Fibroblast of skin of abdomen (primary cell): ENCODE measurements around the gene POLE.
A peak's percentile ranks its signal among the peaks of the same experiment; 100 is the strongest.

Experiments used
- DNase-seq: peaks from one replicate; pipeline ENCODE4 v3.0.0-alpha.2; 2013

Gene POLE

DNA sequence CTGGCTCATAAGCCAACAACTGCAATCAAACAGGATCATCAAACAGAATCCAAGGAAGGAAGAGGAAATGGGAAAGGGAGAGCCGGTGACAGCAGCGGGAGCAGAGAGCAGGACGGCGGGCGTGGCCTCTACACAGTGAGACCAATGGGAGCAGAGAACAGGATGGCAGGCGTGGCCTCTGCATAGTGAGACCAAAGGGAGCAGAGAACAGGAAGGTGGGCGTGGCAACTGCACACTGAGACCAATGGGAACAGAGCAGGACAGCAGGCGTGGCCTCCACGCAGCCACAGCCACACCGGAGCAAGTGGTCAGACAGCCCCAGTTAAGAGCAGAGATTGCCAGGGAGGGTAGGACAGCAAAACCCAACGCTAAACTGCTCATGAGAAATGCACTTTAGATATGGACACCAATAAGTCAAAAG lies 93.2 kb downstream of the POLE start:
- DNase-seq = peak; percentile 85

DNA sequence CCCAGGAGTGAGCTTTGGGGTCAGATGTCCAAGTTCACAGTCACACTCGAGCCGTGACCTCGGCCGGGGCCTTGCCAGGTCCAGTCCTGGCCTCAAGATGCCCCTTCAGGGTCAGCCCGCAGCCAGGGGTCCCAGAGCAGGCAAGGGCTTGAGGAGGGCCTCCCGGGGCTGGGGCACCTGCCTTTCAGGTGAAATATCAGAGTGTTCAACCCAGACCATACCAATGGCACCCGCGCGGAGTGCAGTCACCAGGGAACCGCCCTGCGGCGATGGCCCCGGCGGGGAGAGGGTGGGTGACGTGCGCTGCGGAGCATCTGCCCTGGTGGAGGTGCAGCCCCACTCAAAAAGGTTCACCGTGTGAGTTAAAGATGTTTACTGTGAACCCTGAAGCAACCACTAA lies 93.6 kb downstream of the POLE start:
- DNase-seq = no peak

DNA sequence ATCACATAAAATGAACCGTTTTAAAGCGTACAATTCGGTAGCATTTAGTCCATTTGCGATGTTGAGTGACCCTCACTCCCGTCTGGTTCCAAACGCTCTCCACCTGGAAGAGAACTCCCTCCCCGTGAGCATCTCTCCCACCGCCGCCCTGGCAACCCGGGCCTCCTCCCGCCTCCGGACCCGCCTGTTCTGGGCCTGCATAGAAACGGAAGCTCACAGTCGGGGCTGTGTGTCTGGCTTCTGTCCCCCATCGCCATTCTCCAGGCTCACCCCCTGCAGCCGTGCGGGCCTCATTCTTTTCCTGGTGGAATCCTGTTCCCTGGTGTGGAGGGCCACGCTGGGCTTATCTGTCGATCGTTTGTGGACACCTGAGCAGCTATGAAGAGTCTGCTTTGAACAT lies 94.1 kb downstream of the POLE start:
- DNase-seq = no peak

DNA sequence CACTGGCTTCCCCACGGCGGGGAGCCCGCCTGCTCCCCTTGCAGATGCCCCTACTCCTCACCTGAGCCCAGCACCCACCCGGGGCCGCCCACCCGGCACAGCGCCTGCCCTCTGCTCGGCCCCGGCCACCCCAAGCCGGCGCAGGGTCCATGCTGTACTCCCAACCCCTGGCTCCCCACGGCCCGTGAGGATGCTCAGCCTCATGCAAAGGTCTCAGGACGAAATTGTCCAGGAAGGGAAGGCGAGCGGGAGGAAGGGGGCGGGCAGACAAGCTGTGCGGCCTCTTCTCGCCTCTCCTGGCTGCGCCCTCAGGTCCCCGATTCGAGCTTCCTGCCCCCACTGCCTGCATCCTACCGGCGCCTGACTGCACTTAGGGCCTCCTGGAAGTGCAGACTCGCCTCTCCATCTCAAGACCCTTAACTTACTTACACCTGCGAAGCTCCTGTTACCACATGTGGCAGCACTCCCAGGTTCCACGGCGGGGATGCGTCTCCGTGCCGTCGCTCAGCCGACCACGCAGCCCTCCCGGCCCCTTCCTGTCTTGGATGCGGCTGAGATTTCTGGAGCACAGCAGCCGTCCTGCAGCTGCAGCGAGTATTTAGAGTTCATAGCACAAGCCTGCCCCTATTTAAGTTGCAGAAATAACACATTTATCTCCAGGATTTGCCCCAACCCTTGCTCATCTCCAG lies 94.7 kb downstream of the POLE start:
- DNase-seq = no peak

DNA sequence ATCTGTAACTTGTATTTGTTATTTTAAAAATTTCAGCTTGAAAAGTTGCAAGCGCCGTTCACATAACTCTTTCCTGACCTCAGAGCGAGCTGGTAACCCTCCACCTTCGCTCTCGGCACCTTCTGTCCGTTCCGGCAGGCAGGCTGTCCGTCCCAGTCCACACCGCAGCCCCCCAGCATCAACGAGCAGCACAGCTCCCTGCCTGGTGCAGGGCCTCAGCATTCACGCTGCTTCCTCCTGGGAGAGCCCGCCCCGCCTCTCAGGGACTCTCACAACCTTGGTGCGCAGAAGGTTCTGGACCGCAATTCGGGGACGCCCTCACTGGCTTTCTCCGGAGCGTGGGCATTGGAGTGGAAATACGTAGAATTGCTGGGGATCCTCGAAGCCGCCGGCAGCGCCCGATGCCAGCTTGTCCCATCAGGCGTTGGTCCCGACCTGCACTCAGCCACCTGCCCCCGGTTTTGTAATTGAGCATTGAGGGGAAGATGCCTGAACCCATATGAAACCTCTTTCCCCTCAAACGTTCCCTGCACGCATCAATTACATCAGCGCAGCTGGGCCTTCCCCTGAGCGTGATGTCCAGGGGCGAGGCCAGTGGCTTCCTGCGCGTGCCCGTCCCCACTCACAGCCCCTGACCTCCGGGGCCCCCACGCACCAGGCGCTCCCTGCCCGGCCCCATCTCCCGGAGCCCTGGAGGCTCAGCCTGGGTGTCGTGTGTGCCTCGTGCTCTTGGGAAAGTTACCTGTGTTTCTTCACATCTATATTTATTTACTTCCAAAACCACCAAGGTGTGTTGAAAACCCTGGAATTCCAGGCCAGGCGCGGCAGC lies 95.8 kb downstream of the POLE start:
- no peak for DNase-seq

DNA sequence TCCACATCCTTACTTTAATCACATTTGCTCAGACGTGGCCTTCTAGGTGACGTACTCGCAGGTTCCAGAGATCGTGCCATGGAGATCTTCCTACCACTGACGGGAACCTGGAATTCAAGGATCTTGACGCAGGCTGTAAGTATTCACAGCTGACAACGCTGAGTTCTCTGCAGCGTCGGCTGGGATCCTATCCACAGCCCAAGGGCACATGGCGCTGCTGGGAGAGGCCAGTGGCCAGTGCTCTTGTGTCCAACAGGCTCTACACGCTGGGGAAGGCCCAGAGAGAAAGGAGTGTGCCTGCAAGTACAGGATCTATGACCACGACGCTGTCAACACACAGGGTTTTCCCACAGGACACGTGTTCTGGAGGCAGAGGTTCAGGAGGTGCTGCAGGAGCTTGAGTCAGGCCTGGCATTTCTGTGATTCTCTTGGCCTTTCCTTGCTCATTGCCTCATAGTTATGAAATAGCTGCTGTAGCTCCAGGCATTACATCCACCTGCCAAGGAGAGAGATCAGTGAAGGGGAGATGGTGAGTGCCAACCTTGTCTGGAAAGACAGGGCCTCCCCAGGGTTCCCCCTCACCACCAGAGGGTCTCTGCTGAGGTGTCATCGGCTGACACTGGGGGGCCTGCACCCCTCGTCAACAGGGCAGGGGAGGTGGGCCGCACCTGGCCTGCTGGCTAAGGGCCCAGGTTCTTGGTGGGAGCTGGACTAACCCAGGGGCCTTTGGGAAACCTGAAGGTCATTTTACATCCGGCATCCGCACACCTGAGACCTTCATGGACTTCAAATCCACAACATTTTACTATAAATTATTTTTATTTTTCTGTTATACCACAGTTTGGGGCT lies 98.1 kb downstream of the POLE start:
- DNase-seq = no peak

DNA sequence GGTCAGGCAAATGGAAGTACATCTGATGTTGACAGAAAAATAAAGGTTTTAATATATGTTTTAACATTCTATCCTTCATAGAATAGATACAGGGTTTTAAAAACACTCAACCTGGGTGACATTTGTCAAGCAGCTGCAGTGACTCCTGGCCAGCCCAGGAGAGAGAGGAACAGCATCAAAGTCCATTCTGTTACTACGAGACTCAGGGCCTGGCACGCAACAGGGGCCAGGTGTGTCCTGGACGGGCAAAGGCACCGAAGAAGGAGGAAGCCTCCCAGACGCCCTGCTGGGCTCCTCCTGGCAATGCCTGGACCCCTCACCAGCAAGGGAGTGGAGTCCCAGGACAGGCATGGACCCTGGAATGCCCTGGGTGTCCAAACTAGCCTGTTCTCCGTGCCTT lies 98.8 kb downstream of the POLE start:
- no peak for DNase-seq

DNA sequence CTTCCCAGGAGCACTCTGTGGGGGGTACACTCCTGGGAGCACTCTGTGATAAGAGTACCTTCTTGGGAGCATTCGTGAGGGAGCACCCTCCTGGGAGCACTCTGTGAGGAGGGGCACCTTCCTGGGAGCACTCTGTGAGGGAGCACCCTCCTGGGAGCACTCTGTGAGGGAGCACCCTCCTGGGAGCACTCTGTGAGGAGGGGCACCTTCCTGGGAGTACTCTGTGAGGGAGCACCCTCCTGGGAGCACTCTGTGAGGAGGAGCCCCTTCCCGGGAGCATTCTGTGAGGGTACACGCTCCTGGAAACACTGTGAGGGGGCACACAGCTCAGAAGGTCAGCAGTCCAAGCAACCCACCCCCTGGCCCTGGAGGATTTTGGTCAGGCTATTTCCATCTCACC lies 99.4 kb downstream of the POLE start:
- no peak for DNase-seq

DNA sequence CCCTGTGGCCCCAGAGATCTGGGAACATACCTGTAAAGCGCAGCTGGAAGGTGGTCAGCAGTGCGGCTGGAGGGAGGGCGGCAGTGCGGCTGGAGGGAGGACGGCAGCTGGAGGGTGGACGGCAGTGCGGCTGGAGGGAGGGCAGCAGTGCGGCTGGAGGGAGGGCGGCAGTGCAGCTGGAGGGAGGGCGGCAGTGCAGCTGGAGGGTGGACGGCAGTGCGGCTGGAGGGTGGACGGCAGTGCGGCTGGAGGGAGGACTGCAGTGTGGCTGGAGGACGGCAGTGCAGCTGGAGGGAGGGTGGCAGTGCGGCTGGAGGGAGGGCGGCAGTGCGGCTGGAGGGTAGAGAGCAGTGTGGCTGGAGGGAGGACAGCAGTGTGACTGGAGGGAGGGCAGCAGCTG lies 100.2 kb downstream of the POLE start:
- DNase-seq = no peak

DNA sequence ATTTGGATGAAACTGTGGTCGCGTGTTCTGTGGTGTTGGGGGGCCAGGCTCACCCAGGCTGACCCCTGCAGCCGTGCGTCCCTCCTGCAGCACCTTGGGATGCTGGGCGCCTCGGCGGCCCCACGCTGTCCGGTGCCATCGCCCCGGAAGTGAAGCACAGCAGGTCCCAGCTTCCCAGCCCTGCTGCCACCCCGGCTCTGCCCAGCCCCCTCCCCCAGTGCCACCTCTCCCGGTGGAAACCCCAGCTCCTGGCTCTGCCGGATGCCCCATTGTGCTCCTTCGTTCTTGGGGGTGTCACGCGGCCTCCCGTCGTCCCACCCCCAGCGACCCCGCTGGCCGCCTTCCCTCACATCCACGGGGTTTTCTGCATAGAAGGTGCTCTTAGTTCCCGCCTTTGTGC lies 102.0 kb downstream of the POLE start:
- DNase-seq = no peak

DNA sequence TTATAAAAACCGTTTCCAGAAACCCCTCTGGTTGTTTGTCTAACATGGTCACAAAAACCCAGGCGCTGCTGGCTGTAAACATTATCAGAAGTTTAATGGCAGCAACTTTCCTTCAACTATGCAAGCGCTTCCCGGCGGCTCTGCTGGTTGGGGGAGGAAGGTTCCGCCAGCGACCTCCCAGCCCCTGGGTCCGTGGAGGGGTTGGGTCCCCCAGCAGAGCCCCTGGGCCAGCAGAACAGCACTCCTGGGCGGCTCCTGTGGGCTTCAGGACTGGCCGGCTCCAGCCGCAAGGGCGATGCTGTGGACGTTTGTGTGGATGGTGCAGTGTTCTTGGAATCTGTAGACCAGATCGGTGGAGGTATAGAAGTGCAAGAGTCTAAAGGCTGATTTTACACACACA lies 102.7 kb downstream of the POLE start:
- DNase-seq = no peak

DNA sequence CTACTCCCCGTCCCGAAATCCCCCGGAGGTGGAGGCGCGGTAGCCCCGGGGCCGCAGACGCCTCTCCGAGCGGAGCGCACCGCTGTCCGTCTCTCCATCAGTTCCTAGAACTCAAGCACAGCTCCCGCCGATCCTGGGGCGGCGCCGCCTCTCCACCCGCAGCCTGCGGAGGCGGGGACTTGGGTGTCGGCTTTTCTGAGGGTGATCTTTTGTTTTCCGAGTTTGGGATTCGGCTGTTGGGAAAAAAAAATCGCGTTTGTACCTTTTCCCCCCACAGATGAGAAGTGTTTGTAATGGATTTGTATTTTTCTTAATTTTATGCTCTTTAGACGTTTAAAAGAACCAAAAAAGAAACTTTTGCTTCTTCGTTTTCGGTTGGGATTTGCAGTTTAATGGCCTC lies 103.4 kb downstream of the POLE start:
- DNase-seq = no peak

DNA sequence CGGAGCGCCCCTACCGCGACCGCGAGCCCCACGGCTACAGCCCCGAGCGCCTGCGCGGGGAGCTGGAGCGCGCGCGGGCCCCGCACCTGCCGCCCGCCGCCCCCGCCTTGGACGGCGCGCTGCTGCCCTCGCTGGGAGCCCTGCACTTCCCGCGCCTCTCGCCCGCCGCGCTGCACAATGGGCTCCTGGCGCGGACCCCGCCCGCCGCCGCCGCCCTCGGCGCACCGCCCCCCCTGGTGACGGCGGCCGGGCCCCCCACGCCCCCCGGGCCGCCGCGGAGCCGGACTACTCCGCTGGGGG lies 103.8 kb downstream of the POLE start:
- no peak for DNase-seq

DNA sequence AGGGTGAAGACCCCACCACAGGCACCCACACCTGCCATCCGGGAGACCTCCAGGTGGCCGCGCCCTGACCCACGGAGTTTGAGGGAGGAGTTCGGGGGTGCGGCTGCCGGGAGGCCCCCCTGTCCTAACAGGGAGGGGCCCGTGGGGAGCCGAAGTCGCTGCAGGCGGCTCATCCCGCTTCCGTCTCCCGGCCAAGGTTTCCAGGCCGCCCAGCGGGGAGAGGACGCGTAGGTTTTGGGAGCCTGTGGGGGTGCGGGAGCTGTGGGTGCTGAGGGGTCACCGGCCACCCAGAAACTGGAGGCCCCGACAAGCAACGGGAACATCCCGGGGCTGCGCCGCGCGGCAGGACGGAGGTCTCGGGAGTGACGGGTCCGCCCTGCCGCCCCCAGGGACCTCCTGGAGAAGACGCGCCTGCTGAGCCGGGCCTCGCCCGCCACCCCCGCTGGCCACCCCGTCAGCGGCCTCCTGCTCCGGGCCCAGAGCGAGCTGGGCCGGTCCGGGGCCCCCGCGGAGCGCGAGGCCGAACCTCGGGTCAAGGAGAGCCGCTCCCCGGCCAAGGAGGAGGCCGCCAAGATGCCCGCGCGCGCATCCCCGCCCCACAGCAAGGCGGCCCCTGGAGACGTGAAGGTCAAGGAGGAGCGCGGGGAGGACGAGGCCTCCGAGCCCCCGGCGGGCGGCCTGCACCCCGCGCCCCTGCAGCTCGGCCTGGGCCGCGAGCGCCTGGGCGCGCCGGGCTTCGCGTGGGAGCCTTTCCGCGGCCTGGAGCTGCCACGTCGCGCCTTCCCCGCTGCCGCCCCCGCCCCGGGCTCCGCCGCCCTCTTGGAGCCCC lies 104.3 kb downstream of the POLE start:
- DNase-seq = no peak

DNA sequence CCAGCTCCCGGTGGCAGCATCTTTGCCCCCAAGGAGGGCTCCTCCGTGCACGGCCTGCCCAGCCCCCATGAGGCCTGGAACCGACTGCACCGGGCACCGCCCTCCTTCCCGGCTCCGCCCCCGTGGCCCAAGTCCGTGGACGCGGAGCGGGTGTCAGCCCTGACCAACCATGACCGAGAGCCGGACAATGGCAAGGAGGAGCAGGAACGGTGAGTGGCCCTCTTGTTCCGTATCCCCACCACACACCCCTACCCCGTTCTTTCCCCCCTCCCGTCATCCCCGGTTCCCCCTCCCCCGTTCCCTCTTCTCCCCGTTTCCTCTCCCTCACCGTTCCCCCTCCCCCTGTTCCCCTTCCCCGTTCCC lies 105.1 kb downstream of the POLE start:
- no peak for DNase-seq

DNA sequence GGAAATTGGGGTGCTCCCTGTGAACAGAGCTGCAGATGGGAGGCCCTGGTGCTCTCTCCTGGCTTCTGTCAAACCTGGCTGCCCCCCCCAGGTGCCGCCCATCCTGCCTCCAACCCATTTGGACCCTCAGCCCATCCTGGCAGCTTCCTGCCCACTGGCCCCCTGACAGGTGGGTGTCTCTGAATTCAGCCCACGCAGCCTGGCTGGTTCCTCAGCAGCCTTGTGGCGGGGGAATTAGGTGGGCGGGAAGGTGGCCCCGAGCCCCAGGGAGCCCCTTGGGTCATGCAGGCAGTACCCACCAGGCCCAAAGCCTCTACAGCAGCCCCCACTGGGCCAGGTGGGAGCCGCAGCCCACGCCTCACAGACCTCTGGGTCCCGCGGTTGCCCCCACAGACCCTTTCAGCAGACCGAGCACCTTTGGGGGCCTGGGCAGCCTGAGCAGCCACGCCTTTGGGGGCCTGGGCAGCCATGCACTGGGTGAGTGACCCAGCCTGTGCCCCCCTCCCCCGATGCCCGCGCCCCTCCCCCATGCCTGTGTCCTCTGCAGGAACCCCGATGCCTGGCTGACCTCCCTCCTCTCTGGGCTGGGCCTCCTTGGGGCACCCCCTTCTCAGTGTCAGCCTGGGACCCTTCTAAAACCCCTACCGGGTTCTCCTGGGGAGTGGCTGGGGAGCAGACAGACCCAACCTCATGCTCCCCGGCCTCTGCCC lies 105.6 kb downstream of the POLE start:
- DNase-seq = no peak

DNA sequence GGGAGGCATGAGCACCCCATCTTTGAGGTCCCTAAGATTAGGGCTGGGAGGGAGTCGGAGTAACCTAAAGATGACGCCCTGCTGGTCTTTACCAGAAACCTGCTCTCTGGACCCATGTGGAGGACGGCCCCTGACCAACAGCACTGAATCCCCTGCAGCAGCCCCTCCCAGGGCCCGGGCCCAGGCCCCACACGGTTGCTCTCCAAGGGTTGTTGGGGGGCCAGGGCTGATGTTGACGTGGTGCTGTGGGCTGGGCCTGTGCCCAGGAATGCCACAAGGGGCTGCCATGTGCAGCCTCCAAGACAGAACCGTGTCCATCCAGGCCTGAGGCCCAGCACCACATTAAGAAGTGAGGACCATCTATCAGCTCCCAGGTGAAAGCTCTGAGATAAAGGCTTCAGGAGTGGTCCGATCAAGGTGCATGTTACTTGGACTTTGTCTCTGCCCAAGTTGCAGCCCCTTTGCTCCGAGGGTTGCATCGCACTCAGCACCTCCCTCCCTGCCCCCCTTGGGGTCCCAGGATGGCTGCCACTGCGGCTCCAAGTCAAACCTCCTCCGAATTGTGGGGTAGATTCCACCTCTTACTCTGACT lies 106.3 kb downstream of the POLE start:
- no peak for DNase-seq

DNA sequence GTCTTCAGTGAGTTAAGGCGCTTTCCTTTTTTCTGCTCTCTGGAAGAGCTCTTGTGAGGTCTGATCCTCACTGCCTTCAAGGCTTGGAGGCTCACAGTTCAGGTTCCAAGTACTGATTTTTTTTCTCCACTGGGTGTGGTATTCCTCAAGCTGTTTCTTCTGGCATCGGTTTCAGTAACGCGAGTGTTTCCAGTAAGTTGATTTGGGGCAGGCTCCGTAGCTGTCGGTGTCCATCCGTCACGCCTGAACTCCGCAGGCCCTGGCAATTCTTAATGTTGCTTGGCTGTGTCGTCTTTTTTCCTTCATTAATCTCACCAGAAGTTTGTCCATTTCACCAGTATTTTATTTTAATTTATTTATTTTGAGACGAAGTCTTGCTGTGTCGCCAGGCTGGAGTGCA lies 107.4 kb downstream of the POLE start:
- no peak for DNase-seq

DNA sequence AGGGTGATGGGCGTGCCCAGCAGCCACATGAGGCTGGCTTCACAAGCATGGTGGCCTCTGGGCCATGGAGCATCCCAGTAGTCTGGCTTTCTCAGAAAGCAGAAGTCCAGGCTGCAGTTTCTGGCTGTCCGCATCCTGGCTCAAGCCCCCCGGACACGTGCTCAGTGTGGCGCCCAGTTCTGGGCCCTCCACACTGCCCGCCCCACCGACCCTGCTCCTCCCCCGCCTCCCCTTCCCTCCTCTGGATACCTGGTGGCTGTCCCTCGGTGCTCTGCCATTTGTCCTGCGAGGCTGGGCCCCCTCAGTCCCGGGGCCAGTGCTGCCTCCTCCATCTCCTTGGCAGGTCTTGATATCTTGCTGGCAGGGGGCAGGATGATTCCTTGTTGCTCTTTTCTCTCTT lies 108.3 kb downstream of the POLE start:
- no peak for DNase-seq

DNA sequence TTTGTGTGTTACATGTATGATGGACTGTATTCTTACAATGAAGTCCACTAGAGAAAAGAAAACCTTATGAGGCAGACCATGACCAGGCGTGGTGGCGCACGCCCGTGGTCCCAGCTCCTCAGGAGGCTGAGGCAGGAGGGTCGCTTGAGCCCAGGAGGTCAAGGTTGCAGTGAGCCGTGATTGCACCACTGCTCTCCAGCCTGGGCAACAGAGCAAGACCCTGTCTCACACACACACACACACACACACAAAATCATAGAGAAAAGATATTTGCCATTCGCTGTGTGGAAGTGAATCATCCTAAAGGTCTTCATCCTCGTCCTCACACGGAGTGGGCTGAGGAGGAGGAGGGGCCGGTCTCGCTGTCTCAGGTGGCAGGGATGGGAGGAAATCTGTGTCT lies 109.0 kb downstream of the POLE start:
- no peak for DNase-seq

DNA sequence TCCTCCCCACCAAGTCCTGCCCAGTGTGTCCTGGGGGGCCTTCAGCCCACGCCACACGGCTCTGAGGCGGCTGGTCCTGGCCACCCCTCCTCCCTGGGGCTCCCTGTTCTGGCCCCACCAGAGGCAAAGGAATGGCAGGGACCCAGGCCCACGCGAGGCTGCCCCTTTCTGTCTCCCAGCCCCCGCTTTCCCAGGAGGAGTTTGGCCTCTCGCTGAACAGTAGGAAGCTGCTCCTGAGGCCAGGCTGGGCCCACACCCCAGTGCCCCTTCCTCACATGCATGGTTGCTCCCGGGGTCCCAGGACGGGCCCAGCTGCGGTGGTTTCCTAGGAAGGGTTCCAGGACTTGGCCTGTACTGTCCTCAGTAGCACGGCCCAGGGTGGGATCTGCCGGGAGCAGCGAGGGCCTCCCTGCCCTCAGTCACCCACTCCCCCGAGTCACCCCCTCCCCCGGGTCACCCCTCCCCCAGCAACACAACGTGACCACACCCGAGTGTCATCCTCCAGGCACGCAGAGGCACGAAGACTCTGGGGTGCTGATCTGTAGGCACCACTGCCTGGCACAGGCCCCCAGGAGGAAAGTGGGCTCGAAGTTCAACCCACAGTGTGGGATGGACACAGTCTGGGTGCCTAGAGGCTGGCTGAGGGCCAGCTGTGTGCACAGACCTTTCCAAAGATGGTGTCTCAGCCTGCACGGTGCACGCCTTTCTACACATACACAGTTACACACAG lies 109.8 kb downstream of the POLE start:
- no peak for DNase-seq
